ENCODE measurements around the gene TANGO6.

The TANGO6 gene

DNA sequence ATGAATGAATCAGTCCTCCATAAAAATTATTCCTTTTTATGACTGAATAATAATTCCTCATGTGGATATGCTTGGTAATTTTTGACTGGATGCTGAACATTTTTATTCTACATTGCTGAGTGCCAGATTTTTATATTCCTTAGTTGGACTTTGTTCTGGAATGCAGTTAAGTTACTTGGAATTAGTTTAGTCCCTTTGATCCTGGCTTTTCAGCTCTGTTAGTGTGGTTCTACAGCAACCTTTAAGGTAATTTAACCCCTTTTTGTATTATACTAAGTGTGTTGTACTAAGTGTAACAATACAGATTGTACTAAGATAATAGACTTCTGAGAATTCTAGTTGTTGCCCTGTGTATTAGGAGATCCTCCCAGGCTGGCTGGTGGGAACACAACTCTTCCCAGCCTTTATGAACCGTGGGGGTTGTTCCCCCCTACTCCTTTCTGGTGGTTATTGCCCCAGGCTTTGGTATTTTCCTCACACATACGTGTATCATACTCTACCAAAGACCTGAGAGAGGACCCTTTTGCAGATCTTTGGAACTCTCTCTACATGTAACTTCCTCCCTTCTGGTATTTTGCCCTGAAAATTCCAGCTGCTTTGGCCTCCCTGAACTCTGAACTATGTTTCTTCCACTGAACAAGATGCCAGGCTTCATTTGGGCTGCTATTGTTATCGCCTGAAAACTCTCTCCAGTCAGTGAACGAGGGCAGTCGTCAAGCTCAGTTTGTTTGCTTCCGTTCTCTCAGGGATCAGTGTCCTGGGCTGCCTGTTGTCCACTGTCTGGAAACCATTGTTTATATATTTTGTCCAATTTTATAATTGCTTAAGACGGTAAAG is 30.5 kb downstream of the TANGO6 start:
- Histone ChIP-seq H3K79me2 (no peaks in the 10 kb centered on the region), H3K4me3 (ENCODE audit: low read depth, low read length) (no peak overlapping the region), H2AFZ (no peak overlapping the region), H3K27ac (no peak overlapping the region), H3K9ac (no peak overlapping the region), H3K4me2 (ENCODE audit: low read length) (no peak overlapping the region), H3K36me3 (ENCODE audit: control insufficient read depth, insufficient read depth, low read length) (no peaks in the 10 kb centered on the region), H3K27me3 (ENCODE audit: control insufficient read depth, insufficient read depth, low read length) (no peaks in the 10 kb centered on the region), H3K9me3 (ENCODE audit: control insufficient read depth, low read length) (no peaks in the 10 kb centered on the region), H3K4me1 (no peaks in the 10 kb centered on the region)
- no peak for TF ChIP-seq CTCF (IDR thresholded peaks at IDR 0.05)

DNA sequence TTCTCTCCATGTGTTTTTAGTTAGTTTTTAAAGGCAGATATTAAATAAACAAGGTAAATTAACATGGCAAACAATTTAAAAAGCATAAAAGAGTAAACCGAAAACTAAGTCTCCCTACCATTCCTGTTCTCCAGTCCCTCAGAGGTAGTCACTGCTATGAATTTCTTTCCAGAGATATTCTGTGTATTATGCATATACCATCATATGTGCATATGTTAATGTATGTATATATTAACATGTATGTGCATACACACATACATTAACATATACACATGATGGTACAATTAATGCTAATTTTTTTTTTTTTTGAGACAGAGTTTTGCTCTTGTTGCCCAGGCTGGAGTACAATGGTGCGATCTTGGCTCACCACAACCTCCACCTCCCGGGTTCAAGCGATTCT is 32.5 kb downstream of the TANGO6 start:
- Histone ChIP-seq H3K27me3 (ENCODE audit: control insufficient read depth, insufficient read depth, low read length) (no peaks in the 10 kb centered on the region), H3K36me3 (ENCODE audit: control insufficient read depth, insufficient read depth, low read length) (no peaks in the 10 kb centered on the region), H3K9ac (no peak overlapping the region), H3K4me1 (no peaks in the 10 kb centered on the region), H2AFZ (no peak overlapping the region), H3K4me2 (ENCODE audit: low read length) (no peak overlapping the region), H3K9me3 (ENCODE audit: control insufficient read depth, low read length) (no peaks in the 10 kb centered on the region), H3K27ac (no peak overlapping the region), H3K4me3 (ENCODE audit: low read depth, low read length) (no peak overlapping the region), H3K79me2 (no peaks in the 10 kb centered on the region)
- no peak for TF ChIP-seq CTCF (IDR thresholded peaks at IDR 0.05)

DNA sequence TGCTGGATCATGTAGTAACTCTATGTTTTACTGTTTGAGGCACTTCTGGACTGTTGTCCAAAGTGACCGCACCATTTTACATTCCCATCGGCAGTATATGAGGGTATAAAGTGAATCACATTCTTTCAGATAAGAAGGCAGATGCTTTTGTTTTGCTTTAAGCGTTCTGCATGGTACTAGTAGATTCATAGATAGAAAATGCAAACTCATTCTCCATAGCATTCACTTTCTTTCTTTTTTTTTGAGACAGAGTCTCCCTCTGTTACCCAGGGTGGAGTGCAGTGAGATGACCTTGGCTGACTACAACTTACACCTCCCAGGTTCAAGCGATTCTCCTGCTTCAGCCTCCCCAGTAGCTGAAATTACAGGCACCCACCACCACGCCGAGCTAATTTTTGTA is 40.4 kb downstream of the TANGO6 start:
- H3K27ac ChIP-seq = no peak overlapping the region
- no peak for TF ChIP-seq CTCF (IDR thresholded peaks at IDR 0.05)
- no peaks in the 10 kb centered on the region for H3K79me2 ChIP-seq
- H3K4me1 ChIP-seq = no peaks in the 10 kb centered on the region
- H3K4me2 ChIP-seq (ENCODE audit: low read length) = no peak overlapping the region
- no peak overlapping the region for H3K4me3 ChIP-seq (ENCODE audit: low read depth, low read length)
- H2AFZ ChIP-seq = no peak overlapping the region
- no peaks in the 10 kb centered on the region for H3K9me3 ChIP-seq (ENCODE audit: control insufficient read depth, low read length)
- H3K9ac ChIP-seq = no peak overlapping the region
- no peaks in the 10 kb centered on the region for H3K27me3 ChIP-seq (ENCODE audit: control insufficient read depth, insufficient read depth, low read length)
- no peaks in the 10 kb centered on the region for H3K36me3 ChIP-seq (ENCODE audit: control insufficient read depth, insufficient read depth, low read length)

GRCh38 chr16:68884401-68884800 is 41.1 kb downstream of the TANGO6 start:
- no peak overlapping the region for H3K9ac ChIP-seq
- no peak overlapping the region for H3K4me3 ChIP-seq (ENCODE audit: low read depth, low read length)
- no peaks in the 10 kb centered on the region for H3K9me3 ChIP-seq (ENCODE audit: control insufficient read depth, low read length)
- no peak overlapping the region for H2AFZ ChIP-seq
- no peaks in the 10 kb centered on the region for H3K27me3 ChIP-seq (ENCODE audit: control insufficient read depth, insufficient read depth, low read length)
- no peak overlapping the region for H3K4me2 ChIP-seq (ENCODE audit: low read length)
- H3K79me2 ChIP-seq = no peaks in the 10 kb centered on the region
- no peaks in the 10 kb centered on the region for H3K4me1 ChIP-seq
- H3K27ac ChIP-seq = no peak overlapping the region
- no peaks in the 10 kb centered on the region for H3K36me3 ChIP-seq (ENCODE audit: control insufficient read depth, insufficient read depth, low read length)
- no peak for TF ChIP-seq CTCF (IDR thresholded peaks at IDR 0.05)
